Hematopoietic multipotent progenitor cell treated with erythropoietin and hydrocortisone succinate and interleukin-3 and kit ligand, for 17 days (in vitro differentiated cells): ENCODE results near the gene MCHR2.
A peak's percentile ranks its signal among the peaks of the same experiment; 100 is the strongest.
"Not testable (repeated sequence)": the region's sequence is repeated elsewhere in the genome, so short reads cannot be mapped to it uniquely, and the experiment has no call there.

Source experiments
- DNase-seq: peaks from one replicate; pipeline ENCODE4 v3.0.0-alpha.2; 2015; ENCODE audit warnings: low spot score

MCHR2 gene, protein sequence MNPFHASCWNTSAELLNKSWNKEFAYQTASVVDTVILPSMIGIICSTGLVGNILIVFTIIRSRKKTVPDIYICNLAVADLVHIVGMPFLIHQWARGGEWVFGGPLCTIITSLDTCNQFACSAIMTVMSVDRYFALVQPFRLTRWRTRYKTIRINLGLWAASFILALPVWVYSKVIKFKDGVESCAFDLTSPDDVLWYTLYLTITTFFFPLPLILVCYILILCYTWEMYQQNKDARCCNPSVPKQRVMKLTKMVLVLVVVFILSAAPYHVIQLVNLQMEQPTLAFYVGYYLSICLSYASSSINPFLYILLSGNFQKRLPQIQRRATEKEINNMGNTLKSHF

DNA sequence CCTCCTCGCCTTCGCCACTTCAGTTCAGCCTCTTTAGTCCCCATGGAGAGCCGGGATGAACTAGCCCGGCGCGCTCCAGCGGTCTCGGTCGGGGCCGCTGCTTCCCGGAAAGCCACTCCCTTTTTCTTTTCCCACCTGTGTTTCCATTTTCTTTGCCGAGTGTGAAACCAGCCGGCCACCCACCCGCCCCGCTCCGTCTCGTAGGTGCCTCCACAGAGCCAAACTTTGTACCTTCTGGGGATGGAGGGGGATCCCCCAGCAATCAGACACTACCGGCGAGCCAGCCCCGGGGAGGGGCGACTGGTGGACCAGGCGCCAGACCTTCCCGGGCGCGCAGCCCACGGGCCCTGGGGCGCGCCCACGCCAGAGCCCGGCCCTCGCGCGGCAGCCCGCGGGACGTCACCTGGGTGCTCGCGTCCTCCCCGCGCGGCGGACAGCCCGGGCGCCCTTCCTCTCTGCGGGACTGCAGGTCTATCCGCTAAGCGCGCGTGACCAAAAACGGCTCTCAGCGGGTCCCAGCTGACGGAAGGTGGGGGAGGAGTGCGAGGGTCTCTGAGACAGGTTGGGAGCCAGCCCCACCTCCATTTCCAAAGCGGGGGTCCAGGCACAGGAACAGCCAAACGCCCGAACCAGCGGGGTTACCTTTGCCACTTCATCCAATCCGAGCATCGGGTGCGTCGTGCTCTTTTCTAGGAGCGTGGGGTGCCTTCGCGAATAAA lies at the start of gene MCHR2:
TSS of gene MCHR2 (minus strand) at position 691 of the 719 bp plus-strand sequence. CDS start 38,076 bp downstream, outside the sequence.
- DNase-seq, result no peak

DNA sequence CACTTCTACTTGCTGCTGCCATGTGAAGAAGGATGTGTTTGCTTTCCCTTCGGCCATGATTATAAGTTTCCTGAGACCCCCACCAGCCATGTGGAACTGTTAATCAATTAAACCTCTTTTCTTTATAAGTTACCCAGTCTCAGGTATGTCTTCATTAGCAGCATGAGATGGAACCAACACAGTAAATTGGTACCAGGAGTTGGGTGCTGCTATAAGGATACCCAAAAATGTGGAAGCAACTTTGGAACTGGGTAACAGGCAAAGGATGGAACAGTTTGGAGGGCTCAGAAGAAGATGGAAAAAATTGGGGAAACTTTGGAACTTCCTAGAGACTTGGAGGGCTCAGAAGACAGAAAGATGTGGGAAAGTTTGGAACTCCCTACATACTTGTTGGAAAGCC lies 44.5 kb upstream of the MCHR2 start:
- DNase-seq, result not testable (repeated sequence)

DNA sequence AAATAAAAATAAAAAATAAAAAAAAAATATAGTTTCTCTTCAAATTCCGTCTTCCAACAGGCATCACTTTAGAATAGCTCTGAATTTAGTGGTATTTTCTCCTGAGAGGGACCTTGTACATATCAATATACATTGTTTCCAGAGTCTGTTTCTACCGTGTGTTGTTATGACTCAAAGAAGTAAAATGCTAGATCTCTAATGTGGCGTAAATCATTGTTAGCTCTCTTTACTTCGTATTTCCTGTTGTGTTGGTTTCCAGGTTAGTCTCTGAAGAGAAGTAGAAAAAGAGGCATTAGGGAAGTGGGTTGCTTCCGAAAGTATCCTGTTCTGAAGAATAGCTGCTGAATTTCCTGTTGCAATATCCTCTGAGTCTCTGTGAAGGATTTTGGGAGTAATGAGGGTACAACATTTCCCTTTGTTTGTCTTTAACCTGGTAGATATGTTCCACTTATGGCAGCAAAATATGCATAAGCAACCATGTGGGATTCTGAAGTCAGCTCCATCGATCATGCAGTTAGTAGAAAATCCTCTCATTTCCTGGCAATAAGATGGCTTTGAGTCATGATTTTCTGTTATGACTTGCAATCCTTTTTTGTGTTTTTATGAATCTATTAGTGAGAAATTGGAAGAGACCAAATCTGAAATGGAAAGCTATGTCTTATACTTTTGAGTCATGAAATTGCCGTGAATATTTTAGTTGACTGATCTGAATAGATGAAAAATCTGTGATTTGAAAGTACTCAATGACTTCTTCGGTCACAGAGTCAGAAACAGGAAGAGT lies 42.0 kb upstream of the MCHR2 start:
- no peak for DNase-seq

DNA sequence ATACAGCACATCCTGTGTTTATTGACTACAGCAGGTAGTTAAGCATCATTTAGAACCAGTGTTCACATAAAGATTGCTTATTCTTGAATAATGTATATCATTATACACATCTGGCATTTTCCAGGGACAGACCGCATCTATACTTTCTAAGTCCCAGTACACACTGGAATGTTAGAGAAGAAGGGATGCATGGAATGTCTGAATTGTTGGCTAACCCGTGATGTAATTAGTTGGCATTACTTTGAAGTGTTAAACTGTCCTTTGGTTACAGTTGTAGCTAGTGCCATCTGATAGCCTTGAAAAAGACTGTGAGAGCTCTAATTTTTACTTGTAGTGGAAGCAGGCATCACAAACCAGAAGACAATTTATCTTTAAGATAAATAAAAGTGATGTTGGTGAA lies 29.8 kb upstream of the MCHR2 start:
- DNase-seq, result no peak

DNA sequence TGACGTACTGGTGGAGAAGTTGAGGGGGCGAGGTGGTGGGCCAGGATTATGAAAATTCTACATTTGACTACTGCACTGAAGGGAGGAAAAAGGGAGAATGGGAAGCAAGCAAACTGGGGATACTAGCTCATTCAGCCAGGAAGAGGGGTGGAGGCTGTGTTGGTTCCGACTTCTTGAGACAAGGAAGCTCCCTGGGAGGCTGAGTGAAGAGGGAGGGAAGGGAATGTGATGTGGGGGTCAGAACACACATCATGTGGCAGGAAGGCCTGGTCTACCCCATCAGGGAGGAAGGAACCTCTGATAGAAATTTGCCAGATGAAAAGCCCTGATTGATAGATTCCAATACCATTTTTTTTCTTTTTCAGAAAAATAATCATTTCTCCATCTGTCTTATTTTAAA lies 28.8 kb upstream of the MCHR2 start:
- no peak for DNase-seq

DNA sequence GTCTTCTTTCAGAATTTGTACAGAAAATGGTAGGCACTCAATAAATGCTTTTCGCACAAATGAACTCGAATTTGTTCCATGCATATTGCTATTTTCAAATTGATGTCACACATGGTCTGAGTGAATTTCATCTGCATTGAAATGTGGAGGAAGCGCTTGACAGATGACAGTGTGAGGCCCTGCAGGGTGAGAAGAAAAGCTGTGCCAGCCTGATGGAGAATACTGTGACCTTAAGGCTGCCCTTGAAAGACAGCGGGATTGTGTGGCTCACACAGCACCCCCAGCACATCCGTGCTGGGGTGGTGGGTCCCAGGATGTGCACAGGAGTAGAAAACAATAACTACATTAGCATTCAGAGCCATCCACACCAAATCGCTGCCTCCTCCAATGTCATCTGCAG lies 14.8 kb upstream of the MCHR2 start:
- no peak for DNase-seq

DNA sequence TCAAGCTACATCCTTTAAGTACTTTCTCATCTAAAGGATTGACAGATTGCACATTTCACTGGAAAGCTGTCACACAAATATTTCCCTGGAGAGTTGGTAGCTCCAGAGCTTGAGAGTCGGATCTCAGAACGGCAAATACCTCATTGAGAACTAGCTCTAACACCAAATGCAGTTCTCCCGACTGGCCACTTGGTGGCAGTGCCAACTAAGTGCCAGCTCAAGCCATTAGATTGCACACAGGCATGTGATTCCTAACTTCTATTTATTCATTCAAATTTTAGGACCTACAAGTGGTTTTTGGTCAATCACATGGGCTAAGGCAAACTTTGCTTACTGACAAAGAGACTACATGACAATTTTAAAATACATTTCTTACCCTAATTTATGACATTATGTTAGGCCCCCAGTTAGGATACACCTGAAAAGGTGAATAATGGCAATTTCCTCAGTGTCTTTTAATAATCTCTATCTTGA lies 7.9 kb upstream of the MCHR2 start:
- peak; percentile 46 for DNase-seq

DNA sequence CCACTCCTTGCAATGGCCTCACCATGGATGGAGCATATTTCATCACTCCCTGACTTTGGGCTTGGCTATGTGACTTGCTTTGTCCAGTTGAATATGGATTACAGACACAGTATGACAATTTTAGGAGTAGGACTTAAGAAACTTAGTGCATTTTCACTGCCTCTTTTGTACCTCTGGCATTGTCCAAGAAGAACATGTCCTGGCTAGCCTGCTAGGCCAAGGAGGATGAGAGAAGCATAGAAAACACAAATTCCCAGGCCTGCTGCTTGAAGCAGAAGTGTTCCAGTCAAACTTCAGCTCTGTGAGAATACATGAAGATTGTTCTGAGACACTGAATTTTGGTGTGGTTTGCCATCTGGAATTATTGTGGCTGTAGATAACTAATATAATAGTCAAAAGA lies 3.1 kb upstream of the MCHR2 start:
- DNase-seq, result no peak

DNA sequence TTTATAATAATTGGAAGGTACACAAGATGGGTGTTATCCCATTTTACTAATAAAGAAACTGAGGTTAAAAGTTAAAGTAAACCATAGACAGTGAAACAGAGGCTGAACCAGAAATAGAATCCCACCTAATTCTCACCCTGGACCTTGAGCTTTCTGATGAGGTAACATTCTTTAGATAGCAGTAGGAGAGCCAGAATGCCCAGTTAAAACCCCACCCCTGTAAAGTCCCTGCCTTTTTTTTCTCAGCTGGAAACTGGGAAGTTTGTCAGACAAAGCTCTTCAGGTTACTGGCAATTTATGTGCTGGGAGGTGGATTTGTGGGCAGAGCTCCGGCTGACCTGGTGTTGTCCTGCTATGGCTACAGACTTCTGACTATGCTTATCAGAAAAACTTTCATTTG lies 1.9 kb upstream of the MCHR2 start:
- DNase-seq, result no peak

DNA sequence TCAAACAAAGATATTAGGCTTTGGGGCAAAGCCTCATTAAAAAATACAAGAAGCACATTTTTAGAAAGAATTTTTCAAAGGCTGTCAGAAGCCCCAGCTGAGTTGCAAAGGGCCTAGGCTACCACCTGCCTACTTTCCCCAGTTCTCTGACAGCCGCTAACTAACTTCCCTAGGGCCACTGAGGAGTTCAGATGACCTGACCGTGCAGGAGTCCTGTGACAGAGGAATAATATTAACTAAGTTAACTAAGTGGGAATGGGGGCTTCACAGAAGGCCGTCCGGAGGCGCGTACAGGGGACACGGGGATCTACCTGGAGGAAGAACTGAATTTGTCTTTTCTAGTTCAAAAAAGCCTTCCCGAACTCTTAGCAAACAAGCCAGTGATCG lies 884 bp downstream of the MCHR2 start:
- no peak for DNase-seq

DNA sequence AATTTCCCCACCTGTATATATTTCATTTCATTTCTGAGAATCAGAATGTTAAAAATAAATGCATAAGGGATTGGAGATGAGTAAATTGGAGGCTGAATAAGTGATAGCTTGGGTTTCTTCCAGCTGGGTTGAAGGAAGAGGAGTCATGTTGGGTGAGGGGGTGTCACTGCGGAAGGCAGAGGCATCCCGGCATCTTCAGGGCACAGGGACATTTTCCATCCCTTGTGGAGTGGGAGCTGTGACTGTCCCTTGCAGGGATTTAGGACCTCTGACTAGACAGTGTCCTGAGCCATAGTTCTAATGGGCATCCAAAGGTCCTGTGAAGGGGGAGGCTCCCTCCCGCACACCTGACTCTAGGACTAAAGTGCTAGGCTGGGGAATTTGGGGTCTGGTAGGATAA lies 2.1 kb downstream of the MCHR2 start:
- DNase-seq, result no peak

DNA sequence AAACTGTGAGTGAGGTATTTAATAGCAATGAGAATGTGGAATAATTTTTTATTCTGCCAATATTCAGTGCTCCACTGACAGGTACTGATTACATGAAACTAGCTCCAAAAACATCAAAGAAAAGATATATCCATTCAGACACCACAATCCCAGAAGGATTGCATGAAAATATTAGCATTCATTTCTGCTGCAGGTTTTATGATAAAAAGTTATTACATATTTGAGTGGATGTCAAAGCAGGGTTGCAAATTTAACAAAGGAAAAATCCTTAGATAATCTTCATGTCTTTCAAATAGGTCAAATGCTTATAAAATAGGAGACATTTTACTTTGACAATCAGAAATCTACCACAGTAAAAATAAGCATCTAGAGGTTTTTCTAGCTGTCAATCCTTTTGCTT lies 13.3 kb downstream of the MCHR2 start:
- DNase-seq, result no peak

DNA sequence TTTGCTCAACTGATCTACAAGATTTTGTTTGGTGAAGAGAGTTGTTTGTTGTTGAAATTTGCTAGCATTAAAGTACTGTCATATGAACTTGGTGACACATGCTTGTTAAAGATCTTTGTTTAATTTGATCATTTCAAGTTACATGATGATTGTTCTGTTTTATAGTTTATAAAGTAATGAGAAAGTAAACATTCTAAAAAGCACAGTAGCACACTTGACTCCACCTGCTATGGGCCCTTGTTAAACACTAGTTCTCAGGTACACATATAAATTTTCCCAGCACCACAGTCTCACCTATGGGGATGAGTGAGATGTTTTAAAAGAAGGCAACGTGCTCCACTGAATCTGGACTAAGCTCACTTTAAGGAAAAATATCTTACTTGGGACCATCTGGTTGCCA lies 14.1 kb downstream of the MCHR2 start:
- DNase-seq, result no peak

DNA sequence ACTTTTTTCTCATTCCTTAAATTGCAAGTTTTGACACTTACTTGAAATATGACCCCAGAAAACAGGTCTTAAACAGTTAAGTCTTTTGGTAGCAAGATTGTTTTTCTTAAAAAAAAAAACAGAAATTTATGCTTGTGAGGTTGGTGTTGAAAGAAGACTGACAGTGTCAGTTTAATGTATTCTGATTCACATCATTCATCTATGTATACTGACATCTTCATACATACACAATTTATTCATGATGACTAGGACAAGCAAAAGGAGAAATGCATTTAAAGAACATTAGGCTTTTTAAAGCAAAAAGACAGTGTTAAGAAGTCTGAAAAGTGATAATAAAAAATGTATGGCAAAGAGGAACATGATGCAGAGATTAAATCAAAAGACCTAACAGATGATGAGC lies 27.0 kb downstream of the MCHR2 start:
- DNase-seq, result no peak

DNA sequence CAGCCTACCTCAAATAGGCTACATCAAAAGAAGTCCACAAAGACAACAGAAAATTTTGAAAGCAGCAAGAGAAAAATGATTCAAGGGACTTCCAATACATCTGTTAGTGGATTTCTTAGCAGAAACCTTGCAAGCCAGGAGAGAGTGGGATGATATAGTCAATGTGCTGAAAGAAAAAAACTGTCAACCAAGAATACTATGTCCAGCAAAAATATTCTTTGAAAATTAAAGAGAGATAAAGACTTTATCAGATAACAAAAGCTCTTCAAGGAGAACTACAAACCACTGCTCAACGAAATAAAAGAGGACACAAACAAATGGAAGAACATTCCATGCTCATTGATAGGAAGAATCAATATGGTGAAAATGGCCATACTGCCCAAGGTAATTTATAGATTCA lies 34.0 kb downstream of the MCHR2 start:
- DNase-seq, result no peak

DNA sequence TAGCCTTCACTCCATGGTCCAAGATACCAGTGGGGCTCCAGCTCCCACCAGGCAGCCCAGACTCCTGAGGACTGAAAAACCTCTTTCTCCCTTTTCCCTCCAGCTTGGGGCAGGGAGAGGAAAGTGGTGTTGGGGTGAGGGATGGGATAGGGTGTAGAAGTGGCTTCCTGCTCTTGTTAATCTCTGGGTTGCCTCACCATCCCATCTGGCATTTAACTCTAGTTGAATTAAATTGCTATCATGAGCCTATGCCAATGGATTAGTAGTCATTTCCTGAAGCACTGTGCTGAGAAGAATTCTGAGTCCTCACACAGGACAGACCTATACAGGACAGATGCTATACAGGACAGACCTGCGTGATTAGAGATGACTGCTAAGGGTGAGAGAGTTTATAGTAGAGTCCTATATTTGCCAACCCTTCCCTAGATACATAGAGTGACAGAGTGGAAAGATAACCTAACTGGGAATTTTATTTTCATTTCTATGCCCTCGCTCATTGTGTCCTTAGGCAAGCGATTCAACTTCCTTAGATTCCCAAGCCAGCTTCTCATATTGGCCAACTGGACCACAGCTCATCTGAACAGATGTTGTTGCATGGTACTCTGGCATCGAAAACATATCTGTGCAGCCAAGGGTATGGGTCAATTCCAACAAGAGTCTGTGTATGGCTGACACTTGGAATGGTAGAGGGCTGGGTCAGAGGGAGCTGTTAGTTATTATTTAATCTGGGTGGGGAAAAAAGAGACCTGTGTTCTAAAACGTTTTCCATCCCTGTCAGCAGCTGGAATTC lies 42.8 kb downstream of the MCHR2 start:
- no peak for DNase-seq

DNA sequence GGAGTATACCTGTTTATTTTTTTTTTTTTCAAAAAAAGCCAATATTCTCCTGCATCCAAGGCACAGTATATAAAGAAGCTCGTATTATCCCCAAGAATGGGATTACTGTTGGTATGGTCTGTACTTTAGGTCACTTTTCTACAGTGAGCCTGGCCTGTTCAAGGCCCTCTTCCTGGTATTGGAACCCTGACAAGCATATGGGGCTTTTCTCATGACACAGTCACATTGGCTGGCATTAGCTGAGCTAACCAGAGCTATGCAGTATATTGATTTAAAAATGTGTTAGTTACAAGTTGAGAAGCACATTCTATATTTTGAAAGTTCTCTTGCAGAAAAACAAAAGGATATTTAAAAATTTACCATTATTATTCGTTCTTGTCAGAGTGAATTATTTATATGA lies 48.0 kb downstream of the MCHR2 start:
- DNase-seq, result no peak

DNA sequence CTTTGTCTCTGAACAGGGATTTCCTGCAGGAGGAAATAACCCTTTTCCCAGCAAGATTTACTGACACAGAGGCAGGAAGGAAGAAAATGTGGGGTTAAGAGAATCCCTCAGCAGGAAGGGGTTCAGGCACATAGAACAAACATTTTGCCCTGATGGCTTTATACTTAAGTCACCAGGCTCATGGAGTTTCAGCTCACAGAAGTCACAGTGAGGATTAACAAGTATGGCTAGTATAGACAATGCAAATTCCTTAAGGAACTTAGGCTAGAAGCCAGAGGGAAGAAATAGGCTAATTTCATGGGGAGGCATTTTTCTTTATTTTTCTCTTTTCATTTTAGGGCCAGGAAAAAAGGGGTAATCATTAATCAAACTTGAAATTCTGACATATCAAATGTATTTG lies 50.2 kb downstream of the MCHR2 start:
- DNase-seq, result no peak

DNA sequence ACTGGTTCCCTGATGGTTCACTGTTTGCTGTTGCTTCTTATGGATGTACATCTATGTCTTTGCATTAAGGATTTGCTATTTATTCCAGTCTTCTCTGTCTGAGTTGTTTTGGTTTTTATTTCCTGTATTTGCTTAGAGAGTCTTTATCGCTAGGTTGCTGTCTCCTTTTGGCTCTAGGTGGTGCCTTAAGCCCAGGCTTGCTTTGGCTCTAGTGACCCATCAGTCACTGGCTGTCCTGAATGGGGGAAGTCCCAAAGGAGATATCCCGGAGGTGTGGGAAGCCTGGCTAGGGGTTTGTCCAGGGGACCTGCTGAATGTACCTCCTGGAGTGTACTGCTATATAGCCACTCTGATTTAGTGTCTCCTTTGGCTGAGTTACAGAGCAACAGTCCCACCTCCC lies 53.4 kb downstream of the MCHR2 start:
- no peak for DNase-seq

DNA sequence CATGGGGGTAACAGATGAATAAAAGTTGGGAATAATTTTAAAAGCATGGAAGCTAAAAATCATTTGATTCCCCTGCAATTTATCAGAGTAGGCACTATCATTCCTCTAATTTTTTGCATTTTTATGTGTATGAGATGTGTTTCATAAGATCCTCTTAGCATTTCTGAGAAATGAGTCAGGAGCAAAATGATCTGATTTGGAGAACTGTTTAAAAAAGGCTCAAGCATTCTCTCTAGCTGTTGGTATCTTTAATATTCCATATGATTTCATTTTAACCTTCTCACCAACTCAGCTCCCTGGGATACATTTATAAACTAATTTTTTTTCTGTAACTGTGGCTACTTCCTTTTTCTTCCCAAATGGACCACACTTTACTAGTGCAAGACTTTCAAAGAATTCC lies 60.9 kb downstream of the MCHR2 start:
- no peak for DNase-seq

DNA sequence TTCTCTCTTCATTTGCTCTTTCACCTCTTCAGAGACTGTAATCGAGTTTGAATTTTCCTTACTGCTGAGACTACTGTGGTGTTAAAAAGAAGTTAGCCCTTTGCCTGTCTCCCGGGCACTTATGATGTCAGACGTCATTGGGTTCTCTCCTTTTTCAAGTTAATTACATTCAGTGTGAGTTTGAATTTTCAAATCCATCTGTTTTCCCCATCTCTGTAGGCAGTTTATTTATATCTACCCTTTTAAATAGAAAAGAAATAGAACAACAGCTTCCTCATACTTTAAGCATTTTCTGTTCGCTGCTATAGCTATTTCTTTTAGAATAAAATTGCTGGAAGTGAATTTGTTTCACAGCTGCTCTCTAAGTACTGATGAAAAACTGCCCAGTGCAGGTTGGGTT lies 81.4 kb downstream of the MCHR2 start:
- no peak for DNase-seq
